Activated naive CD4-positive, alpha-beta T cell treated with anti-CD3 and anti-CD28 coated beads, Interleukin-2, amount 50 U/mL, for 24 hours (primary cell): ENCODE measurements around the gene ARID1B.
A peak's percentile ranks its signal among the peaks of the same experiment; 100 is the strongest.

Experiments used
- H3K27ac Mint-ChIP-seq: one replicate; pipeline ENCODE4 v1.8.0; 2021; ENCODE audit warnings: mild to moderate bottlenecking, mixed read lengths
- H3K27me3 Mint-ChIP-seq: one replicate; pipeline ENCODE4 v1.8.0; 2021; ENCODE audit warnings: mixed read lengths
- H3K36me3 Mint-ChIP-seq: one replicate; pipeline ENCODE4 v1.8.0; 2021; ENCODE audit warnings: mixed read lengths
- H3K4me1 Mint-ChIP-seq: one replicate; pipeline ENCODE4 v1.8.0; 2021; ENCODE audit warnings: mixed read lengths
- H3K4me3 Mint-ChIP-seq: one replicate; pipeline ENCODE4 v1.8.0; 2021; ENCODE audit warnings: mild to moderate bottlenecking, mixed read lengths
- H3K9me3 Mint-ChIP-seq: one replicate; pipeline ENCODE4 v1.8.0; 2021; ENCODE audit warnings: mixed read lengths

ARID1B gene

DNA sequence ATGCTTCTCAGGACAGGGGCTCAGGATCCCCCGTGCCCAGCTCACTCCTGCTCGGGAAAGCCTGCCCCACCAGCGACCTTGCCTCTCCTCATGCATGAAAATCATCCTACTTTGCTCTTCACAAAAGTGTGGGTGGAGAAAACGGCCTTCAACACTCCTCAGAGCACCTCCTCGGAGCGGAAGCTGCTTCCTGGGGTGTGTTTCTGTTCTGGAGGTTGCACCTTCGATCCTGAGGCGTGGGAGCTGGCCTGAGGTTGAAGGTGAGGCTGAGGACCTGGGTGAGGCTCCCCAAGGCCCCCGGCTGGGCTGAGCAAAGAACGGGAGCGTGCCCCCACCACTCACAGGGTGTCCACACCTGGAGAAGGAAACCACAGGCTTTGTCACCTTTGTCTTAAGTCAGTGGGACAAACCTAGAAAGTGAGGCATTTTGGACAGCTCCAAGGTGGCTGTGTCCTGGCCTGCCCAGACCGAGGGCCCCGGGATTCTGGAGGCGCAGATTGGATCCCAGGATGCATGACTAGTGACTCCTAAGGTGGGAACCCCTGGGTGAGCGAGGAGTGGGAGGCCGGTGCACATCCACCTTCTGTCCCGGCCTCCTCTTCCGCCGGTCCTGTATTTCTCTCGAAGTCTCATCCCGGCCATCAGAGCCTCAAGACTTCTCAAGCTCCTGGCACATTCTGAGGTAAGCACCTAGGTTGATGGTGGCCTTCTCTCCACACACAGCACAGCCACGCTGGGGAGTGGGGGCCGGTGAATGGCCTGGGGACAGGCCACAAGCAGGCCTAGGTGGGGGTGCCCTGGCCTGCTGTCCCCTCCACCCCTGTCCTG, 441.4 kb downstream of the ARID1B start:
- no peak overlapping the region for H3K27ac Mint-ChIP-seq
- H3K36me3 Mint-ChIP-seq = no peaks in the 10 kb centered on the region
- H3K4me1 Mint-ChIP-seq = peaks cover 31% of the 10 kb centered on the region
- no peaks in the 10 kb centered on the region for H3K9me3 Mint-ChIP-seq
- H3K27me3 Mint-ChIP-seq = no peaks in the 10 kb centered on the region
- no peak overlapping the region for H3K4me3 Mint-ChIP-seq

DNA sequence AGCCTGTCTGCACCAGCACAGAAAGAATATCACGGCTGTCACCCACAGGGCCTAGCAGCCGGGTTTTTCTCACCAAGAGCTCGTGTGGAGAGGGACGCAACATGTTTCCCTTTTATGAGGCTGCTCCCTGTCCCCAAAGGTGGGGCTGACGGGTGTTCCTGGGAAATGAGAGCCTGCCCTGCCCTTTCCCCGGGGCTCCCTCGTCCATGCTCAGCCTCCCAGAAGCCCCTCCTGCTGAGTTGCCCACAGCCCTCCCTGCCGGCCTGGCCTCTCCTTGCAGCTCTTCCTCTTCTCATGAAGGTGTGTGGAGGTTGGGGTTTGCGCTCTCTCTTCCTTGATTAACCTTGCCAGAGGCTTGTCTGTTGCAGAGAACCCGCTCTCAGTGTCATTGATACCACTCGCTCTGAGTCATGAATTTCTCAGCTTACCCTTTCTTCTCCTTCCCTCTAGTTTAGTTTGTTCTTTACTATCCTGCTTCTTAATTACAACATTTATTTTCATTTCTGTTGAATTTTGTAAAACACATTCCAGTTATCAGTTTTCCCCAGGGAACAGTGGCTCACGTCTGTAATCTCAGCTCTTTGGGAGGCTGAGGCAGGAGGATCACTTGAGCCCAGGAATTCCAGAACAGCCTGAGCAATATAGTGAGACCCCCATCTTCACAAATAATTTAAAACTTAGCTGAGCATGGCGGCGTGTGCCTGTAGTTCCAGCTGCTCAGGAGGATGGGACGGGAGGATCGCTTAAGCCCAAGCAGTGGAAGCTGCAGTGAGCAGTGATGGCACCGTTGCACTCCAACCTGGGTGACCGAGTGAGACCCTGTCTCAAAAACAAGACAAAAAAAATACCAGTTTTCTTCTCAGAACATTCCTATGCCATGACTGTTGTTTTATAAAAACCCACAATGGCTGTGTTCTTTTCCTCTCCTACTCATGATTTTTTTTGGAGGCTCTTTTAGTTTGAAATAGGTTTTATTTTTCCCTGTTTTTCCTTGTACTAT, 442.3 kb downstream of the ARID1B start:
- peak overlapping the region; percentile 1 for H3K4me3 Mint-ChIP-seq
- H3K36me3 Mint-ChIP-seq = no peaks in the 10 kb centered on the region
- no peaks in the 10 kb centered on the region for H3K27me3 Mint-ChIP-seq
- peaks cover 35% of the 10 kb centered on the region for H3K4me1 Mint-ChIP-seq
- no peaks in the 10 kb centered on the region for H3K9me3 Mint-ChIP-seq
- no peak overlapping the region for H3K27ac Mint-ChIP-seq

DNA sequence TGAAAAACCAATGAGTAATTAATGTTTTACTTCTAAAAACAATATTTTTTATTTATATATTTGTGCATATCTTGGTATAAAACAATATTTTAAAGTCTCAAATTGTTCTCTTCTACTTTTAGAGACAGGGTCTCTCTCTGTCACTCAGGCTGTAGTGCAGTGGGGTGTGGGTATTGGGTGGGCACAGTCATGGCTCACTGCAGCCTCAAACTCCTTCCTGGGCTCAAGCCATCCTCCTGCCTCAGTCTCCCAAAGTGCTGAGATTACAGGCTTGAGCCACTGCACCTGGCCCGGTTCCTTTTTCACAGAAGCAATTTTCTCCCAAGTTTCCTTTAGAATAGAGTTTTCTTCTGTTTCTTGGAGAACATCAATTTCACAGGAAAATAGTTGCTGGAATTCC, 443.3 kb downstream of the ARID1B start:
- peaks cover 35% of the 10 kb centered on the region for H3K4me1 Mint-ChIP-seq
- no peaks in the 10 kb centered on the region for H3K9me3 Mint-ChIP-seq
- H3K27ac Mint-ChIP-seq = peak overlapping the region; percentile 93
- no peaks in the 10 kb centered on the region for H3K36me3 Mint-ChIP-seq
- H3K27me3 Mint-ChIP-seq = no peaks in the 10 kb centered on the region
- H3K4me3 Mint-ChIP-seq = peak overlapping the region; percentile 87

DNA sequence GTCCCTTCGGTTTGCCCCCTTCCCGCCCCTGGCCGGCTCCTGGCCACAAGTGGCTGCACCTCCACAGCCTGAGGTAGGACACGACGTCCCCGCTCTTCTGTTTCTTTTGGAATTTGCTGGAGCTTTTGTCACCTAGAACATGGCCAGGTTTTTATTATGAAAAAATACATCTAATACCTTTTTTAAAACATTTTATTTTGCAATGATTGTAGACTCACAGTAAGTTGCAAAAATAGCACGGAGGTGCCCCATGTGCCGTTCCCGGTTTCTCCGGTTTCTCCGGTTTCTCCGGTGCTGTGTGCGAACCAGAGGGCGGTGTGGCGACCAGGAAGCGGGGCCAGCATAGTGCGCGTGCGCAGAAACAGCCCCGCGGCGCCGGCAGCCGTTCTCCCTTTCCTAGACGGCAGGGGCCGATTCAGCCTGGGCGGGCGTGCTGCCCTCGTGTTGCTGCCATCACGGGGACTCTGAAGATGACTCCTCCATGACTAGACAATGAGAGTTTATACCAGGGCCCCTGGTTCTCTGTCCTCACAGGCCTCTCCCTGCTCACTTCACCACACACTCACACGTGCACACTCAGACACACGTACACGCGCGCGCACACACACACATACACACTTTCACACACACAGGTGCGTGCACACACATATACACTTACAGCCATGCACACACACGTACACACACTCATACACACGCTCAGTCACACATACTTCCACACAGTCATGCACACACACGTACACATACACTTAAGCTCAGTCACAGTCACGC, 444.1 kb downstream of the ARID1B start:
- H3K27me3 Mint-ChIP-seq = no peaks in the 10 kb centered on the region
- H3K9me3 Mint-ChIP-seq = no peaks in the 10 kb centered on the region
- no peaks in the 10 kb centered on the region for H3K36me3 Mint-ChIP-seq
- H3K4me3 Mint-ChIP-seq = peak overlapping the region; percentile 87
- H3K4me1 Mint-ChIP-seq = peaks cover 42% of the 10 kb centered on the region
- H3K27ac Mint-ChIP-seq = peak overlapping the region; percentile 93

GRCh38 chr6:157221817-157222175, 444.6 kb downstream of the ARID1B start:
- no peaks in the 10 kb centered on the region for H3K36me3 Mint-ChIP-seq
- peaks cover 47% of the 10 kb centered on the region for H3K4me1 Mint-ChIP-seq
- H3K4me3 Mint-ChIP-seq = peak overlapping the region; percentile 87
- H3K9me3 Mint-ChIP-seq = no peaks in the 10 kb centered on the region
- no peaks in the 10 kb centered on the region for H3K27me3 Mint-ChIP-seq
- peak overlapping the region; percentile 93 for H3K27ac Mint-ChIP-seq

GRCh38 chr6:157222201-157222981, 445.2 kb downstream of the ARID1B start:
- no peaks in the 10 kb centered on the region for H3K9me3 Mint-ChIP-seq
- no peak overlapping the region for H3K27ac Mint-ChIP-seq
- H3K36me3 Mint-ChIP-seq = no peaks in the 10 kb centered on the region
- H3K4me1 Mint-ChIP-seq = peaks cover 53% of the 10 kb centered on the region
- H3K27me3 Mint-ChIP-seq = no peaks in the 10 kb centered on the region
- peak overlapping the region; percentile 49 for H3K4me3 Mint-ChIP-seq

DNA sequence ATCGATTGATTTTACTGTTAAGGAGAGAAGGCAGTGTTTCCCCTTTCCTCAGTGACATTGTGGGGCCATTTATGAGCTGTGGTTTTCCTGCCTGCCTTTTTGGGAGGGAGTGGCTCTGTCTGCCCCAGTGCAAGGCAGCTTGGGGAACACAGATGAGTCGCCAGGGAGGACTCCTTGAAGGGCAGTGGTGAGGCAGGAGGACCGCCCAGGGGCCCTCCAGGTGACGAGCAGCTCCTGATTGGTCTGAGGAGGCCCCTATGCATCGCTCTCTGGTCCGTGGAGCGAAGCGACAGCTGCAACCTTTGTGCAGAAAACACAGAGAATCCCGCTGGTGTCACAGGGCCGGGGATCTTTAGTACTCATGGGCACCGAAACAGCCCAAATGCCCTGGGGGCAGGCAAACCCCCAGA, 445.8 kb downstream of the ARID1B start:
- Mint-ChIP-seq H3K27me3 (no peaks in the 10 kb centered on the region), H3K9me3 (no peaks in the 10 kb centered on the region), H3K4me1 (peaks cover 60% of the 10 kb centered on the region), H3K27ac (no peak overlapping the region), H3K36me3 (no peaks in the 10 kb centered on the region), H3K4me3 (peak overlapping the region; percentile 2)

DNA sequence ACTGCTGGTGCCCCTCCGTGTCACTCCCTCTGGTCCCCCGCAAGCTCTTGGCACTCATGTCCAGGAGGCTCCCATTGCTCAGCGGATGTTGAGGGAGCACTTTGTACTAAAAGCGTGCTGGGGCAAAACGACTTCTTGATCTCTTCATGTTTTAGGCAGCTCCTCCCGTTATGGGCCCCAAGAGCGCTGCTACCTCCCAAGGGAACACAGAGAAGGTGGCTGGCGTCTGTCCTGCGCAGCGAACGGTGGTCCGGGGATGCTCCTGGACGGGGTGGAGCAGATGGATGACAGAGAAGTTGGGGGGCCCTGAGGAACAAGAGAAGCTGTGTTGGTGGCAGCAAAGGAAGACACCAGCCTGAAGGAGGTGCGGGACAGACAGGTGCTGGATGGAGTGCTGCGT, 446.3 kb downstream of the ARID1B start:
- Mint-ChIP-seq H3K27me3 (no peaks in the 10 kb centered on the region), H3K4me3 (peak overlapping the region; percentile 11), H3K4me1 (peaks cover 60% of the 10 kb centered on the region), H3K36me3 (no peaks in the 10 kb centered on the region), H3K27ac (no peak overlapping the region), H3K9me3 (no peaks in the 10 kb centered on the region)

- peaks cover 67% of the 10 kb centered on the region for H3K4me1 Mint-ChIP-seq
- H3K9me3 Mint-ChIP-seq = no peaks in the 10 kb centered on the region
- no peak overlapping the region for H3K4me3 Mint-ChIP-seq
- H3K27ac Mint-ChIP-seq = no peak overlapping the region
- no peaks in the 10 kb centered on the region for H3K27me3 Mint-ChIP-seq
- H3K36me3 Mint-ChIP-seq = no peaks in the 10 kb centered on the region
These were observed 447.2 kb downstream of the ARID1B start for GRCh38 chr6:157224178-157224950.

DNA sequence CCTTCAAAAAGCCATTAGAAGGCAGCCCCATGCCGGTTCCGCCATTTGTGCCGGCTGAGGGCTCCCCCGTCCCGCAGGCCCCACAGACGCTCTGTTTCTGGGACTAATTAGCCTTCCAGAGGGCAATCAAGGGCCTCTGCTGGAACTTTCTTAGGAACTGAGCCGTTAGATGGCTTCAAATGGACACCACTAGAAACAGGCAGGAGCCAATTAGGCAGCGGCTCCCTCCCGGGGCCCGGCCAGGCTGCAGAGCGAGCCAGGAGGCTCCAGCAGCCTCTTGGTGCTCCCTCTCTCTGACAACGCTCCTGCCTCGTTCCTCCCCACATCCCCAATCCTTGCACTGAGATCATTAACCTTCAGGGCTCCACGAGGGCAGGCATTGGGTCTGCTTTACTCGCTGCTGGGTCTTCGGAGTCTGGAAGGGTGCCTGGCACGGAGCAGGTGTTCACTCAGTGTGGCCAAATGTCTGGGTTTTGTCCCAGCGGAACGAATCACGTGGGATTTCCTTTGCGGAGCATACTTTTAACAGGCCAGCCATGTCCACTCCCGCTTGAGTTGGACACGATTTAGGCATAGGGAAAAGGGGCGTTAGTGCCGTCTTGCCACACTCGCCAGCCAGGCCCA, 447.9 kb downstream of the ARID1B start:
- Mint-ChIP-seq H3K27ac (no peak overlapping the region), H3K4me1 (peaks cover 67% of the 10 kb centered on the region), H3K9me3 (no peaks in the 10 kb centered on the region), H3K27me3 (no peaks in the 10 kb centered on the region), H3K4me3 (no peak overlapping the region), H3K36me3 (no peaks in the 10 kb centered on the region)

DNA sequence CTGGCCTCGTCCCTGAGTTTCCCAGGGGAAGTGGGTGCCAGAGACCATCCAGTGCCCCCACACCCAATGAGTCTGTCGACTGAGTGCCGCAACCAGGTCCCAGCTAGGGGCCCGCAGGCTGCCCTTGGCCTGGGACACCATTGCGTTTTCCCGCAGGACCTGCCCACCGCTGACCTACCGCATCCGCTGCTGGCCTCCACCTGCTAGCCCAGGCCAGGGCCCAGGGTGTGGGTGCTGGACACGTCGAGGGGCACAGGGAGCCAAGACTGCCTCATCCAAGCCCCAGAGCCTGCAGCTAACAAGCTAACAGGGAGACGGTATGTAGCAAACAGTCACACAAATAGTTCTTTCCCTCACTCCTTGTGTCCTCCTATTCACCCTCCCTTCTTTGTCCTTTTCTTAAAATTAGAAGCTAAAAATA, 448.4 kb downstream of the ARID1B start:
- H3K27me3 Mint-ChIP-seq = no peaks in the 10 kb centered on the region
- H3K4me1 Mint-ChIP-seq = peaks cover 61% of the 10 kb centered on the region
- no peak overlapping the region for H3K4me3 Mint-ChIP-seq
- no peak overlapping the region for H3K27ac Mint-ChIP-seq
- H3K36me3 Mint-ChIP-seq = no peaks in the 10 kb centered on the region
- H3K9me3 Mint-ChIP-seq = no peaks in the 10 kb centered on the region

DNA sequence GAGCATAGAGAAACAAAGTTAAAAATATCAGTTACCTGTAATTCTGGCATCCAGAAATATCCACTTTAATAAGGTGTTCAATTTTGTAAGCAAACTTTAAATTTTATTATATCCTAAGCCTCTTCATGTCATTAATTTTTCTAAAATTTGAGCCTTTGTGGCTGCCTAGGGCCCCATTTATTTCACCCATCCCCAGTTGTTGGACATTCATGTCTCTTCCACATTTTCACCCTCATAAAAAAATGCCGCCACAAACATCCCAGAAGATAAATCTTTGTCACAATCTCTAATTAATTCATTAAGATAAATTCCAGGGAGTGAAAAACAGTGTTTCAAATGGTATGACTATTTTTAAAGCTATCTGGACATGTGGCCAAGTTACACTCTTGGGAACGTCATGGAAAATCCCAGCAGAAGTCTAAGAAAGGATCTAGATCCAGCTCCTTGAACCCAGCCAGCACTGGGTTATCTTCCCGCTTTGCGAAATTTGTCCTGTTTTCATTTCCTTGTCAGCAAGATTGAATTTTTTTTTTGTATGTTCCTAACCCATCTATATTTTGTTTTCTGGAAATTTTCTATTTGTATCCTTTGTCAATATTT, 448.9 kb downstream of the ARID1B start:
- Mint-ChIP-seq H3K4me3 (no peak overlapping the region), H3K36me3 (no peaks in the 10 kb centered on the region), H3K9me3 (no peaks in the 10 kb centered on the region), H3K27ac (no peak overlapping the region), H3K4me1 (peaks cover 56% of the 10 kb centered on the region), H3K27me3 (no peaks in the 10 kb centered on the region)

GRCh38 chr6:157226761-157227160, 449.6 kb downstream of the ARID1B start:
- no peaks in the 10 kb centered on the region for H3K9me3 Mint-ChIP-seq
- H3K36me3 Mint-ChIP-seq = no peaks in the 10 kb centered on the region
- peaks cover 50% of the 10 kb centered on the region for H3K4me1 Mint-ChIP-seq
- H3K4me3 Mint-ChIP-seq = peak overlapping the region; percentile 8
- H3K27me3 Mint-ChIP-seq = no peaks in the 10 kb centered on the region
- H3K27ac Mint-ChIP-seq = no peak overlapping the region
